Caco-2 (cell line): Measurements from ENCODE around the gene SHISA2. TPM values are rescaled to one million over a fixed set of nuclear protein-coding genes. Genes with fewer than 3 reads are reported as not detected.
"Not testable (repeated sequence)": the region's sequence is repeated elsewhere in the genome, so short reads cannot be mapped to it uniquely, and the experiment has no call there.

Experiments
- BruUV-seq: library from RNA; stranded (reverse); fragments of 400-500 nt; replicated peaks from 2 replicates; lab custom pipeline; 2021; lab: Mats Ljungman, UMichigan
- CTCF ChIA-PET: fragments of 300-600 bp; sonication (Branson Sonifier 250); formaldehyde crosslinking; loops from one replicate; lab custom pipeline; 2022; ENCODE audit warnings: antibody characterized with exemption; lab: Charles Lee
- POLR2A ChIA-PET: fragments of 300-600 bp; sonication (Branson Sonifier 250); formaldehyde crosslinking; loops from one replicate; lab custom pipeline; 2022; ENCODE audit warnings: antibody characterized with exemption; lab: Charles Lee
- DNase-seq, 2 experiments: peaks; one replicate each; pipeline versions ENCODE4 v3.0.0 to v3.0.0-alpha.2; 2020 to 2022
- H3K27me3 ChIP-seq: replicated peaks from 2 replicates; pipeline ENCODE4 v1.6.0; 2011; ENCODE audit warnings: low read length; ENCODE audit not compliant: control insufficient read depth, insufficient read depth
- H3K36me3 ChIP-seq: 2 replicates; pipeline ENCODE4 v1.5.1; 2011; ENCODE audit warnings: low read length; ENCODE audit not compliant: control insufficient read depth, insufficient read depth
- H3K4me1 ChIP-seq: fragments of 250-450 bp; sonication (Bioruptor Pico); 2 replicates; pipeline ENCODE4 v1.5.1; 2020; ENCODE audit warnings: mild to moderate bottlenecking
- H3K4me3 ChIP-seq: 2 replicates; pipeline ENCODE4 v1.5.1; 2011; ENCODE audit warnings: low read depth, mild to moderate bottlenecking, control low read depth, low read length
- H3K9me3 ChIP-seq: fragments of 250-450 bp; sonication (Bioruptor Pico); 2 replicates; pipeline ENCODE4 v1.5.1; 2020; ENCODE audit warnings: mild to moderate bottlenecking, moderate library complexity
- H3K27ac Mint-ChIP-seq: one replicate; pipeline ENCODE4 v1.8.0; 2022; ENCODE audit warnings: mixed read lengths; ENCODE audit not compliant: unreplicated experiment
- H3K27me3 Mint-ChIP-seq: one replicate; pipeline ENCODE4 v1.8.0; 2022; ENCODE audit warnings: mixed read lengths; ENCODE audit not compliant: insufficient read depth, unreplicated experiment
- H3K36me3 Mint-ChIP-seq: one replicate; pipeline ENCODE4 v1.8.0; 2022; ENCODE audit warnings: mild to moderate bottlenecking, mixed read lengths; ENCODE audit not compliant: insufficient read depth, unreplicated experiment
- H3K4me1 Mint-ChIP-seq: one replicate; pipeline ENCODE4 v1.8.0; 2022; ENCODE audit warnings: low read depth, mixed read lengths; ENCODE audit not compliant: unreplicated experiment
- H3K4me3 Mint-ChIP-seq: one replicate; pipeline ENCODE4 v1.8.0; 2022; ENCODE audit warnings: mild to moderate bottlenecking, moderate library complexity, mixed read lengths; ENCODE audit not compliant: unreplicated experiment
- H3K9me3 Mint-ChIP-seq: one replicate; pipeline ENCODE4 v1.8.0; 2022; ENCODE audit warnings: mixed read lengths; ENCODE audit not compliant: unreplicated experiment
- CTCF ChIP-seq, 2 experiments: fragments of 200-600 bp in 1 of 2; IDR thresholded peaks; 1 replicate in 1 of 2; 2 replicates in 1 of 2; pipeline versions ENCODE4 v1.5.1 to v1.8.0; 2011 to 2022; ENCODE audit warnings: antibody characterized with exemption in 1 of 2, control low read depth in 1 of 2, inconsistent platforms in 1 of 2, low read depth in 1 of 2, low read length in 1 of 2, mild to moderate bottlenecking in 1 of 2, moderate library complexity in 1 of 2; ENCODE audit not compliant: insufficient read depth in 1 of 2, severe bottlenecking in 1 of 2, unreplicated experiment in 1 of 2
- intact Hi-C: fragments of 100-400 bp; cut with micrococcal nuclease; formaldehyde crosslinking; loops from one replicate; pipeline ENCODE4 v1.10.0; 2022; ENCODE audit not compliant: unreplicated experiment
- total RNA-seq: library from RNA; stranded (reverse); gene quantifications from 2 replicates; pipeline ENCODE4 v1.2.3, GENCODE V29; 2022

The SHISA2 gene
- total RNA-seq, 1 experiment from 2014 or later, result not detected

- CTCF ChIA-PET, result no interaction called here
- Mint-ChIP-seq H3K4me3 (no peak overlapping the region), H3K36me3 (no peaks in the 10 kb centered on the region), H3K27me3 (peaks cover 9% of the 10 kb centered on the region), H3K27ac (no peak overlapping the region), H3K9me3 (no peaks in the 10 kb centered on the region), H3K4me1 (no peaks in the 10 kb centered on the region)
- H3K27me3 ChIP-seq, result no peaks in the 10 kb centered on the region; the same call in none of the 2 replicates
- no TSS peak for BruUV-seq
- intact Hi-C loops, result no loop called here
- H3K9me3 ChIP-seq, result no peaks in the 10 kb centered on the region
- DNase-seq, result no peak
- no peak overlapping the region for H3K4me3 ChIP-seq
- H3K36me3 ChIP-seq, result no peaks in the 10 kb centered on the region
- POLR2A ChIA-PET, result no interaction called here
- no peak for TF ChIP-seq CTCF (IDR thresholded peaks at IDR 0.05; ENCODE audit: insufficient read depth in 1 of 2, low read depth in 1 of 2, low read length in 1 of 2, severe bottlenecking in 1 of 2, unreplicated experiment in 1 of 2)
- H3K4me1 ChIP-seq, result peaks cover 4% of the 10 kb centered on the region; the same call in 1 of the 2 replicates
Observed at GRCh38 chr13:26071691-26072090, 19.9 kb upstream of the SHISA2 start.

DNA sequence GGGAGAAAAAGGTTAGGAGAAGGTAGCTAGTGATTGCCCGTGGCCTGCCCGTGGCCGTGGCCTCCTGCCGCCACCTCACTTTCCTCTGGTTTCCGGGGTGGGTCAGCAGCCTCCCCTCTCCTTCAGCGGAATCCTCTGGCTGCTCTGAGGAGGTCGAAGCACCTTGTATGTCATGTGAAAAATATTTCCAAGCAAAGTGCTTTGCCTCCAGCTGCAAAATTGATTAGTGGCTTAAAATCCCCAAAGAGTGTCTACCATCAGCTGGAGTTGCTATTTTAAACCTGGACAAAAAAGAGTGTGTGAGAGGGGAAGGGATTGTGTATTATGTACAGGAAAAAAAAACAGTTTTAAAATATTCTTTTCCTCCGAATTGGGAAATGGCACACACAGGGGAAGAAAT lies 17.8 kb upstream of the SHISA2 start:
- intact Hi-C loops, result loop anchor here (10.0 kb wide), 1 partner anchor 345 kb away; no protein-coding TSS in a partner anchor
- H3K27me3 ChIP-seq, H3K36me3 Mint-ChIP-seq, H3K4me1 Mint-ChIP-seq, POLR2A ChIA-PET, H3K9me3 ChIP-seq, H3K4me1 ChIP-seq, H3K27ac Mint-ChIP-seq, H3K27me3 Mint-ChIP-seq, BruUV-seq, H3K4me3 ChIP-seq, DNase-seq, H3K36me3 ChIP-seq, CTCF ChIA-PET, H3K9me3 Mint-ChIP-seq, H3K4me3 Mint-ChIP-seq: not testable (repeated sequence)

DNA sequence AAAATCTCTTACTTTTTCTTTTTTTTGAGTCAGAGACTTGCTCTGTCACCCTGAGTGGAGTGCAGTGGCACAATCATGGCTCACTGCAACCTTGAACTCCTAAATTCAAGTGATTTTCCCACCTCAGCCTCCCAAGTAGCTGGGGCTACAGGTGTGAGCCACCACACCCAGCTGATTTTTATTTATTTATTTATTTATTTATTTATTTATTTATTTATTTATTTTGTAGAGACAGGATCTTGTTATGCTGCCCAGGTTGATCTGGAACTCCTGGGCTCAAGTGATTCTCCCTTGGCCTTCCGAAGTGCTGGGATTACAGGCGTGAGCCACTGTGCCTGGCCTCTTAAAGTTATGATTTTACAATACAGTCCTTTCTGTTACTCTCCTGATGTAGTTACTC lies 16.6 kb upstream of the SHISA2 start:
- H3K36me3 Mint-ChIP-seq, H3K27me3 Mint-ChIP-seq, H3K27me3 ChIP-seq, H3K4me3 ChIP-seq, POLR2A ChIA-PET, H3K9me3 Mint-ChIP-seq, H3K9me3 ChIP-seq, H3K27ac Mint-ChIP-seq, H3K4me1 ChIP-seq, H3K4me3 Mint-ChIP-seq, BruUV-seq, DNase-seq, H3K4me1 Mint-ChIP-seq, CTCF ChIA-PET, H3K36me3 ChIP-seq: not testable (repeated sequence)
- intact Hi-C loops, result loop anchor here (10.0 kb wide), 1 partner anchor 344 kb away; no protein-coding TSS in a partner anchor

DNA sequence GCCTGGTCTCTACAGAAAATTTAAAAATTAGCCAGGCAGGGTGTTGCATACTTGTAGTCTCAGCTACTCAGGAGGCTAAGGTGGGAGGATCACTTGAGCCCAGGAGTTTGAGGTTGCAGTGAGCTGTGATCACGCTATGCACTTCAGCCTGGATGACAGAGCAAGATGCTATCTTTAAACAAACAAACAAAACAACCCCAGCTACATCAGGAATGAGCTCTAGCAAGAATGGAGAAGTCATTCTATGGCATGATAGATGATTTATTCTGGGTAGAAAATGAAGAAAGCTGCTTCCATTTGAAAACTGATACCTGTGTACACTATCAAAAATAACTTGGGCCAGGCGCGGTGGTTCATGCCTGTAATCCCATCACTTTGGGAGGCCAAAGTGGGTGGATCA lies 15.8 kb upstream of the SHISA2 start:
- H3K4me1 Mint-ChIP-seq, result no peaks in the 10 kb centered on the region
- Histone ChIP-seq H3K4me3 (no peak overlapping the region), H3K9me3 (no peaks in the 10 kb centered on the region), H3K27me3 (no peaks in the 10 kb centered on the region; the same call in none of the 2 replicates), H3K36me3 (no peaks in the 10 kb centered on the region), H3K4me1 (no peaks in the 10 kb centered on the region)
- H3K27me3 Mint-ChIP-seq, result peaks cover 9% of the 10 kb centered on the region
- no peak for DNase-seq
- no peak overlapping the region for H3K27ac Mint-ChIP-seq
- no peaks in the 10 kb centered on the region for H3K36me3 Mint-ChIP-seq
- ChIA-PET POLR2A (no interaction called here), CTCF (interaction anchor here (0.6 kb wide), 1 partner anchor 83 kb away, joined by 3 read pairs; no protein-coding TSS in a partner anchor)
- intact Hi-C loops, result loop anchor here (10.0 kb wide), 1 partner anchor 343 kb away; no protein-coding TSS in a partner anchor
- no peaks in the 10 kb centered on the region for H3K9me3 Mint-ChIP-seq
- TF ChIP-seq CTCF (IDR thresholded peaks at IDR 0.05; ENCODE audit: insufficient read depth in 1 of 2, low read depth in 1 of 2, low read length in 1 of 2, severe bottlenecking in 1 of 2, unreplicated experiment in 1 of 2), result no peak
- no peak overlapping the region for H3K4me3 Mint-ChIP-seq
- no TSS peak for BruUV-seq

DNA sequence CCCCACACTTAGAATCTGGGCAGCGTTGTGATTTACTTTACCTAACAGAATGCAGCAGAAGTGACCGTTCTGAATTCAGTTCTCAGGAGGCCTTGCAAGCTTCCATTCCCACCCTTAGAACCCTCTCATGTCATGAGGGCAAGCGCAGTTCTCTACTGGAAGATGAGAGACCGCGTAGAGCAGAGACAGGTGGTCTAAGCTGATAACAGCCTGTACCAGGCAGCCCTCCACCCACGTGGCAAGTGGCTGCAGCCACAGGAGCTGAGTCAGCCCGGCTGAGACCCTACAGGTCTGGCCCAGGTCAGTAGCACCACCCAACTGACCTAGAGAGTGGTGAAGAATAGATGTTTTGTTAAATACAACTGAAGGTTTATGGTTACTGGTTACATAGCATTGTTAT lies 14.7 kb upstream of the SHISA2 start:
- H3K27ac Mint-ChIP-seq, H3K36me3 ChIP-seq, H3K9me3 ChIP-seq, BruUV-seq, H3K27me3 Mint-ChIP-seq, H3K4me3 Mint-ChIP-seq, DNase-seq, H3K4me1 ChIP-seq, H3K36me3 Mint-ChIP-seq, CTCF ChIA-PET, H3K4me1 Mint-ChIP-seq, H3K4me3 ChIP-seq, H3K9me3 Mint-ChIP-seq, POLR2A ChIA-PET, H3K27me3 ChIP-seq: not testable (repeated sequence)
- intact Hi-C loops, result loop anchor here (10.0 kb wide), 1 partner anchor 342 kb away; no protein-coding TSS in a partner anchor
